Ishikawa (cell line): ENCODE data around the gene PHLDB3.

ENCODE experiments used
- CEBPB ChIP-seq: IDR thresholded peaks from 2 replicates; pipeline ENCODE4 v1.6.1; 2012
- CREB1 ChIP-seq: IDR thresholded peaks from 2 replicates; pipeline ENCODE4 v1.6.1; 2012; ENCODE audit warnings: low read depth
- EGR1 ChIP-seq: IDR thresholded peaks from 2 replicates; pipeline ENCODE4 v1.6.1; 2012
- EP300 ChIP-seq: IDR thresholded peaks from 2 replicates; pipeline ENCODE4 v1.6.1; 2012; ENCODE audit warnings: borderline replicate concordance
- FOXM1 ChIP-seq: IDR thresholded peaks from 2 replicates; pipeline ENCODE4 v1.6.1; 2012; ENCODE audit warnings: low read depth, borderline replicate concordance
- NFIC ChIP-seq: IDR thresholded peaks from 2 replicates; pipeline ENCODE4 v1.6.1; 2012
- RAD21 ChIP-seq: IDR thresholded peaks from 2 replicates; pipeline ENCODE4 v1.6.1; 2012; ENCODE audit warnings: low read depth
- TAF1 ChIP-seq: IDR thresholded peaks from 2 replicates; pipeline ENCODE4 v1.6.1; 2012; ENCODE audit warnings: low read depth, mild to moderate bottlenecking
- TCF12 ChIP-seq: IDR thresholded peaks from 2 replicates; pipeline ENCODE4 v1.6.1; 2012; ENCODE audit warnings: low read depth
- TEAD4 ChIP-seq: IDR thresholded peaks from 2 replicates; pipeline ENCODE4 v1.6.1; 2012
- USF1 ChIP-seq: IDR thresholded peaks from 2 replicates; pipeline ENCODE4 v1.6.1; 2012
- YY1 ChIP-seq: IDR thresholded peaks from 2 replicates; pipeline ENCODE4 v1.6.1; 2012; ENCODE audit warnings: low read depth
- ZBTB7A ChIP-seq: IDR thresholded peaks from 2 replicates; pipeline ENCODE4 v1.6.1; 2012; ENCODE audit warnings: low read depth
- TF ChIP-seq, protein P1 (sequence below): IDR thresholded peaks from 2 replicates; pipeline ENCODE4 v1.6.1; 2012; ENCODE audit warnings: low read depth, mild to moderate bottlenecking
- TF ChIP-seq, protein P2 (sequence below): IDR thresholded peaks from 2 replicates; pipeline ENCODE4 v1.6.1; 2012

The PHLDB3 gene

DNA sequence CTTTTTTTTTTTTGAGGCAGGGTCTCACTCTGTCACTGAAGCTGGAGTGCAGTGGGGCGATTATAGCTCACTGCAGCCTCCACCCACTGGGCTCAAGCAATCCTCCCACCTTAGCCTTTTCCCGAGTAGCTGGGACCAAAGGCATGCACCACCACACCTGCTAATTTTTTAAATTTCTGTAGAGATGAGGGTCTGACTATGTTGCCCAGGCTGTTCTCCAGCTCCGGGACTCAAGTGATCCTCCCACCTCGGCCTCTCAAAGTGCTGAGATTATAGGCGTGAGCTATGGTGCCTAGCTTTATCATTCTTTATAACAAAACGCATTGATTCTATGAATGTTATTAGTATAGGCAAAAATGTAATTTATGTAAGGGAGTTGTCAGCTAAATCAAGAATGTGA lies 21.3 kb downstream of the PHLDB3 start:
- TF ChIP-seq TAF1 (no peak), TCF12 (no peak), EGR1 (no peak), YY1 (no peak), FOXM1 (no peak), RAD21 (no peak), CREB1 (no peak), USF1 (no peak), ZBTB7A (no peak), CEBPB (no peak), NFIC (no peak), TEAD4 (no peak), EP300 (no peak)
- TF ChIP-seq, protein P1, sequence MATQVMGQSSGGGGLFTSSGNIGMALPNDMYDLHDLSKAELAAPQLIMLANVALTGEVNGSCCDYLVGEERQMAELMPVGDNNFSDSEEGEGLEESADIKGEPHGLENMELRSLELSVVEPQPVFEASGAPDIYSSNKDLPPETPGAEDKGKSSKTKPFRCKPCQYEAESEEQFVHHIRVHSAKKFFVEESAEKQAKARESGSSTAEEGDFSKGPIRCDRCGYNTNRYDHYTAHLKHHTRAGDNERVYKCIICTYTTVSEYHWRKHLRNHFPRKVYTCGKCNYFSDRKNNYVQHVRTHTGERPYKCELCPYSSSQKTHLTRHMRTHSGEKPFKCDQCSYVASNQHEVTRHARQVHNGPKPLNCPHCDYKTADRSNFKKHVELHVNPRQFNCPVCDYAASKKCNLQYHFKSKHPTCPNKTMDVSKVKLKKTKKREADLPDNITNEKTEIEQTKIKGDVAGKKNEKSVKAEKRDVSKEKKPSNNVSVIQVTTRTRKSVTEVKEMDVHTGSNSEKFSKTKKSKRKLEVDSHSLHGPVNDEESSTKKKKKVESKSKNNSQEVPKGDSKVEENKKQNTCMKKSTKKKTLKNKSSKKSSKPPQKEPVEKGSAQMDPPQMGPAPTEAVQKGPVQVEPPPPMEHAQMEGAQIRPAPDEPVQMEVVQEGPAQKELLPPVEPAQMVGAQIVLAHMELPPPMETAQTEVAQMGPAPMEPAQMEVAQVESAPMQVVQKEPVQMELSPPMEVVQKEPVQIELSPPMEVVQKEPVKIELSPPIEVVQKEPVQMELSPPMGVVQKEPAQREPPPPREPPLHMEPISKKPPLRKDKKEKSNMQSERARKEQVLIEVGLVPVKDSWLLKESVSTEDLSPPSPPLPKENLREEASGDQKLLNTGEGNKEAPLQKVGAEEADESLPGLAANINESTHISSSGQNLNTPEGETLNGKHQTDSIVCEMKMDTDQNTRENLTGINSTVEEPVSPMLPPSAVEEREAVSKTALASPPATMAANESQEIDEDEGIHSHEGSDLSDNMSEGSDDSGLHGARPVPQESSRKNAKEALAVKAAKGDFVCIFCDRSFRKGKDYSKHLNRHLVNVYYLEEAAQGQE, result no peak
- TF ChIP-seq, protein P2, sequence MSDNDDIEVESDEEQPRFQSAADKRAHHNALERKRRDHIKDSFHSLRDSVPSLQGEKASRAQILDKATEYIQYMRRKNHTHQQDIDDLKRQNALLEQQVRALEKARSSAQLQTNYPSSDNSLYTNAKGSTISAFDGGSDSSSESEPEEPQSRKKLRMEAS, result no peak

- no peak for TF ChIP-seq RAD21
Measured at GRCh38 chr19:43482193-43482592, 22.4 kb downstream of the PHLDB3 start.

GRCh38 chr19:43481701-43482100 lies 22.8 kb downstream of the PHLDB3 start:
- TF ChIP-seq TAF1, result no peak
- TF ChIP-seq CEBPB, result no peak
- no peak for TF ChIP-seq TEAD4
- TF ChIP-seq EGR1, result no peak
- TF ChIP-seq, protein P1, result no peak
- TF ChIP-seq CREB1, result no peak
- TF ChIP-seq FOXM1, result no peak

DNA sequence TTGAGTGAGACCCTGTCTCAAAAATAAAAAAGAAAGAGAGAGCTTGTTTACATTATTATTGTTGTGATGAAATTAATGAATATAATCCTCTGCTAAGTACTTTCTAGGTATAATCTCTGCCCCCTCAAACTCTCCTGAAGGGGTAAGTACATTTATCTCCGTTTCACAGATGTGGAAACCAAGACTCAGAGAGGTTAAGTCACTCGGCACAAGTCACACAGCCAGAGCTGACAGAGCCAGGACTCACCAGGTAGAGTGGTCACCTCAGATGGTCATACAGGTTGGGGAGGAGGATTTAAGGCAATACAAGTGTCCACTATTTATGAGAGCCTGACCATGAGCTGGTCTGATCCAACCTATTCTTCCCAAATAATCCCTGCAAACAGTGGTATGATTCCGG lies 24.0 kb downstream of the PHLDB3 start:
- TF ChIP-seq CREB1, result no peak
- no peak for TF ChIP-seq TEAD4
- TF ChIP-seq TCF12, result no peak
- TF ChIP-seq YY1, result no peak
- TF ChIP-seq CEBPB, result no peak
- TF ChIP-seq, protein P2, result no peak
- no peak for TF ChIP-seq TAF1
- TF ChIP-seq EP300, result no peak
- no peak for TF ChIP-seq ZBTB7A
- TF ChIP-seq, protein P1, result no peak
- TF ChIP-seq USF1, result no peak
- no peak for TF ChIP-seq NFIC
- TF ChIP-seq EGR1, result no peak
- TF ChIP-seq FOXM1, result no peak
- no peak for TF ChIP-seq RAD21

DNA sequence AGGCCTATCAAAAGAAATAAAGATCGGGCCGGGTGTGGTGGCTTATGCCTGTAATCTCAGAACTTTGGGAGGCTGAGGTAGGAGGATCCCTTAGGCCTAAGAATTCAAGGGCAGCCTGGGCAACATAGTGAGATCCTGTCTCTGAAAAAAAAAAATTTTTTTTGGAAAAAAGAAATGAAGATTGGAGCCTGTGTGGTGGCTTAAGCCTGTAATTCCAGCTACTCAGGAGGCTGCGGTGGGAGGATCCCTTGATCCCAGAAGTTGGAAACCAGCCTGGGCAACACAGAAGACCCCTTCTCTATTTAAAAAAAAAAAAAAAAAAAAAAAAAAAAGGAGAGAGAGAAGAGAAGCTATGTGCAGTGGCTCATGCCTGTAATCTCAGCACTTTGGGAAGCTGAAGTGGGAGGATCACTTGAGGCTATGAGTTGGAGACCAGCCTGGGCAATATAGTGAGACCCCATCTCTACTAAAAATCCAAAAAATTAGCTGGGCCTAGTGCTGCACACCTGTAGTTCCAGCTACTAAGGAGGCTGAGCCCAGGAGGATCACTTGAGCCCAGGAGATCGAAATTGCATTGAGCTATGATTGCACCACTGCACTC lies 24.5 kb downstream of the PHLDB3 start:
- no peak for TF ChIP-seq TAF1
- no peak for TF ChIP-seq EP300
- TF ChIP-seq CEBPB, result no peak
- TF ChIP-seq EGR1, result no peak
- TF ChIP-seq USF1, result no peak
- TF ChIP-seq NFIC, result no peak
